Heart left ventricle (tissue), 16 donors: ENCODE results near the gene PRR35. TPM values are rescaled to one million over a fixed set of nuclear protein-coding genes. Genes with fewer than 3 reads are reported as not detected.
A peak's percentile ranks its signal among the peaks of the same experiment; 100 is the strongest.

ENCODE experiments used
- ATAC-seq, 4 donors: fragments of 200-7000 bp; cut with Tn5 transposase; one replicate each; pipeline ENCODE4 v1.9.1; 2020 to 2022; ENCODE audit warnings: moderate library complexity in 4 of 4, mild to moderate bottlenecking in 3 of 4, moderate number of reproducible peaks in 1 of 4
- DNase-seq, 5 donors: peaks; one replicate each; pipeline ENCODE4 v3.0.0-alpha.2; 2020
- H3K27ac ChIP-seq, 12 donors: fragments of 200-600 bp; sonication (generic) in 4 of 12; one replicate each; pipeline versions ENCODE4 v1.5.0 to v1.8.0; 2016 to 2022; ENCODE audit warnings: mild to moderate bottlenecking in 2 of 12
- H3K27me3 ChIP-seq, 9 donors: fragments of 200-600 bp; sonication (generic) in 2 of 9; one replicate each; pipeline versions ENCODE4 v1.5.1 to v1.8.0; 2016 to 2022; ENCODE audit warnings: mild to moderate bottlenecking in 3 of 9
- H3K36me3 ChIP-seq, 9 donors: fragments of 200-600 bp; sonication (generic) in 2 of 9; one replicate each; pipeline versions ENCODE4 v1.5.0 to v1.8.0; 2018 to 2022; ENCODE audit warnings: mild to moderate bottlenecking in 2 of 9
- H3K4me1 ChIP-seq, 12 donors: fragments of 200-600 bp; sonication (generic) in 4 of 12; one replicate each; pipeline versions ENCODE4 v1.5.0 to v1.8.0; 2016 to 2022; ENCODE audit warnings: mild to moderate bottlenecking in 3 of 12
- H3K4me3 ChIP-seq, 12 donors: fragments of 200-600 bp; sonication (generic) in 4 of 12; one replicate each; pipeline versions ENCODE4 v1.5.0 to v1.8.0; 2017 to 2022; ENCODE audit warnings: mild to moderate bottlenecking in 9 of 12, moderate library complexity in 4 of 12
- H3K9me3 ChIP-seq, 12 donors: fragments of 200-600 bp; sonication (generic) in 4 of 12; one replicate each; pipeline versions ENCODE4 v1.5.0 to v1.8.0; 2016 to 2022; ENCODE audit warnings: mild to moderate bottlenecking in 1 of 12
- CTCF ChIP-seq, 12 donors: fragments of 200-600 bp; sonication (generic) in 4 of 12; IDR thresholded peaks; one replicate each; pipeline versions ENCODE4 v1.5.0 to v1.8.0; 2018 to 2022; ENCODE audit warnings: antibody characterized with exemption in 12 of 12, mild to moderate bottlenecking in 5 of 12
- POLR2A ChIP-seq, 2 donors: fragments of 450-650 bp; IDR thresholded peaks; one replicate each; pipeline ENCODE4 v1.6.1; 2017; ENCODE audit warnings: antibody characterized with exemption in 2 of 2, mild to moderate bottlenecking in 2 of 2, moderate library complexity in 2 of 2
- WGBS, 4 donors: extraction: QIAGEN DNeasy Blood & Tissue Kit in 2 of 4; methylation state at CpG; one replicate each; pipeline versions ENCODE4 v1.1.5 to v1.1.7; 2013 to 2018; 5-methylcytosine and 5-hydroxymethylcytosine counted together
- intact Hi-C, 10 donors: fragments of 100-400 bp; cut with DNase I; formaldehyde crosslinking; loops; one replicate each; pipeline versions ENCODE4 v1.11.1 to v1.14.2; 2022
- polyA plus RNA-seq, 2 donors: library from polyadenylated mRNA; stranded (reverse); fragments of 200-250 nt; gene quantifications; one replicate each; pipeline ENCODE4 v1.2.3, GENCODE V29; 2013
- total RNA-seq, 9 donors: library from RNA; depleted of rRNA in 2 of 9; stranded (reverse); fragments of >200 nt in 2 of 9; fragmentation: NEBNext Ultra II Directional in 3 of 9; extraction: Animal tissue kit (Norgen Biotek cat#: 25700) in 3 of 9; gene quantifications; one replicate each; pipeline versions ENCODE4 v1.1.0 to v1.2.4, GENCODE V29; 2016 to 2023
- donor health status: ischemic (EF 13 %, LVEDD 7.1; RV severe dilation, severe dysfunction).
- donor health status: healthy with polysubstance abuse.
- donor health status: DM: no; HTN: yes; CAD: no.
- donor health status: DM: no; HTN: no; CAD: no.
- donor health status: ischemic (EF 25% LVEDD 6.9; RV normal size, moderate dysfunction).
- donor health status: ischemic (EF 25% LVEDD 5.7; RV mildly dilated, moderate dysfunction).
- donor health status: healthy.
- donor health status: DM: yes; HTN: yes; CAD: no.
- donor health status: ischemic (EF 35%, LVEDD 5.7; RV mildly dilated, moderate dysfunction).
- donor health status: nonischemic (EF 11% LVEDD 7.7; RV severe dilation, severe dysfunction).
- donor health status: DM: yes; HTN: yes; CAD: no.
- donor health status: PGD.
- donor health status: ischemic (EF 29% LVEDD 5.4; RV normal size, mild dysfunction).
- donor health status: nonischemic (EF 23%, LVEDD 6.1; RV moderate dilation, normal function).

Gene PRR35
- total and polyA plus RNA-seq, 11 donors, result not detected

- 0 to 1% (median 0%) methylated on average over 29 to 129 of the region's 129 CpGs for WGBS, 4 donors
- H3K27ac ChIP-seq, result peak within 1 kb of the TSS; percentile 89 to 100 (median 98)
- intact Hi-C loops, result loop anchor here in 1 of 10 donors (1.0 to 10.0 kb wide), 2 partner anchors 42 to 102 kb away; partner anchors contain the start of genes PIGQ and RAB11FIP3
Measured at GRCh38 chr16:527015-527903, 32.9 kb upstream of the PRR35 start, which contains the start of gene CAPN15. Gene CAPN15 (plus strand): TSS chr16:527712. CDS start chr16:546839, 19,127 bp downstream.

GRCh38 chr16:528111-529011 is 31.8 kb upstream of the PRR35 start:
- Histone ChIP-seq H3K27ac (peak overlapping the region; percentile 7 to 100 (median 80)), H3K4me1 (peaks cover 11 to 64% (median 41%) of the 10 kb centered on the region in 12 donors), H3K4me3 (peak overlapping the region; percentile 58 to 94 (median 74)), H3K27me3 (no peaks in the 10 kb centered on the region), H3K9me3 (no peaks in the 10 kb centered on the region), H3K36me3 (peaks cover 0 to 4% (median 0%) of the 10 kb centered on the region in 9 donors)
- TF ChIP-seq CTCF (IDR thresholded peaks at IDR 0.05) (no peak), POLR2A (IDR thresholded peaks at IDR 0.05) (no peak)
- intact Hi-C loops, result loop anchor here in 1 of 10 donors (2.0 to 10.0 kb wide), 2 partner anchors 62 to 104 kb away; partner anchors contain the start of genes RAB11FIP3 and RAB40C
- 4 to 17% (median 6%) methylated on average over 18 to 55 of the region's 55 CpGs for WGBS, 4 donors
- DNase-seq (peak in 1 of 5 donors; percentile 34), ATAC-seq (peak in 3 of 4 donors; percentile 0 to 23 (median 0))

More at GRCh38 chr16:527015-527903, 32.9 kb upstream of the PRR35 start, which contains the start of gene CAPN15:
- ATAC-seq (peak; percentile 60 to 89 (median 84)), DNase-seq (peak; percentile 88 to 94 (median 90))
- Histone ChIP-seq H3K36me3 (peaks cover 0 to 4% (median 0%) of the 10 kb centered on the region in 9 donors), H3K27me3 (no peaks in the 10 kb centered on the region), H3K9me3 (no peaks in the 10 kb centered on the region), H3K4me1 (peaks cover 11 to 59% (median 39%) of the 10 kb centered on the region in 12 donors), H3K4me3 (peak within 1 kb of the TSS; percentile 58 to 94 (median 76))
- TF ChIP-seq POLR2A (IDR thresholded peaks at IDR 0.05) (peak in 1 of 2 donors; percentile 91), CTCF (IDR thresholded peaks at IDR 0.05) (peak in 5 of 12 donors; percentile 6 to 33 (median 26))

- peaks cover 11 to 71% (median 44%) of the 10 kb centered on the region in 12 donors for H3K4me1 ChIP-seq
- DNase-seq (no peak), ATAC-seq (no peak)
- H3K9me3 ChIP-seq, result no peaks in the 10 kb centered on the region
- intact Hi-C loops, result loop anchor here in 1 of 10 donors (2.0 to 10.0 kb wide), 2 partner anchors 62 to 104 kb away; partner anchors contain the start of genes RAB11FIP3 and RAB40C
- TF ChIP-seq POLR2A (IDR thresholded peaks at IDR 0.05) (no peak), CTCF (IDR thresholded peaks at IDR 0.05) (no peak)
- H3K27ac ChIP-seq, result peak overlapping the region in 11 of 12 donors; percentile 7 to 100 (median 81)
- peaks cover 0 to 4% (median 0%) of the 10 kb centered on the region in 9 donors for H3K36me3 ChIP-seq
- no peaks in the 10 kb centered on the region for H3K27me3 ChIP-seq
- 46 to 62% (median 57%) methylated on average over 8 to 12 of the region's 12 CpGs for WGBS, 4 donors
- H3K4me3 ChIP-seq, result peak overlapping the region in 11 of 12 donors; percentile 58 to 94 (median 76)
Measured at GRCh38 chr16:529012-529575, 31.1 kb upstream of the PRR35 start.
